RPMI7951 (cell line): Measurements from ENCODE around the gene TIMP4. TPM values are rescaled to one million over a fixed set of nuclear protein-coding genes. Genes with fewer than 3 reads are reported as not detected.

Experiments
- DNase-seq: peaks from one replicate; pipeline ENCODE4 v3.0.0-alpha.2; 2012; ENCODE audit warnings: low read depth
- total RNA-seq: library from RNA; depleted of rRNA; stranded (reverse); fragments of >200 nt; shearing (Covaris generic); gene quantifications from 2 replicates; pipeline ENCODE4 v1.2.3, GENCODE V29; 2014

TIMP4 gene
- total RNA-seq, 1 experiment from 2014 or later = not detected

GRCh38 chr3:12185172-12185710 is 26.5 kb upstream of the TIMP4 start:
- no peak for DNase-seq

GRCh38 chr3:12184541-12184940 is 25.8 kb upstream of the TIMP4 start:
- no peak for DNase-seq

- no peak for DNase-seq
Measured at GRCh38 chr3:12182687-12183441, 24.2 kb upstream of the TIMP4 start.

DNA sequence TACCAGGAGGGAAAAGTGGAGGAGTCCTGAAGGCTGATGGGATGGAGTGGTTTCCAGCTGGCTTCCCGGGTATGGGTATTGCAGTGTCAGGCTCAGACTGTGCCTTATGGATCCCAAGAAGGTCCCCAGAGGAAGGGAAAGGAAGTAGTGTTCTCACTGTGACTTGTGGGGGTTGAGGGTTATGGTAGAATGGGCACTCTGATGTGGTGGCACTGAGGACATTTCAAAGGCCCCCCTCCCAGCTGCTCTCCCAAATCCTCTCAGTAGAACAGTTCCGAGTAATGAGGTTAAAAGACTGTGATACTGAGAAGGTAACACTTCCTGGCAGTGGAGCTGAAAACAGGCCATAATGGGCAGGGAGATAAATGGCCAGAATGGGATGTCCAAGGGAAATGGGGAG is 23.1 kb upstream of the TIMP4 start:
- no peak for DNase-seq

DNA sequence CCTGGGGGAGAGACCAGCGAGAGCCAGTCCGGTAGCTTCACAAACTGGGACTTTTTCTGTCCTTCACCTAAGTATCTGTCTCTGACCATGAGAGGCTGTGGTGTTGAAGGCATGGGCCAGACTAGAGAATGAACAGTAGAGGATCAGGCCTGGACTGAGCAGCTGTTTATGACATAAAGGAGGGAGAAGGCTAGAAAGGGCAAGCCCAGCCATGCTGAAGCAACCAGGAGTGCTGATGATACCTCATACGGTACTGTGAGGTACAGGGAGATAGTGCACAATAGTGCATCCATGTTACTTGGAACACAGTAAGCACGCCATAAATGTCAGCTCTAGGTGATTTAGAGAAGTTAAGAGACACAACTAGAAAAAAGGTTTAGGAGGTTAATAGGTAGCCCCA is 22.6 kb upstream of the TIMP4 start:
- DNase-seq = no peak

DNA sequence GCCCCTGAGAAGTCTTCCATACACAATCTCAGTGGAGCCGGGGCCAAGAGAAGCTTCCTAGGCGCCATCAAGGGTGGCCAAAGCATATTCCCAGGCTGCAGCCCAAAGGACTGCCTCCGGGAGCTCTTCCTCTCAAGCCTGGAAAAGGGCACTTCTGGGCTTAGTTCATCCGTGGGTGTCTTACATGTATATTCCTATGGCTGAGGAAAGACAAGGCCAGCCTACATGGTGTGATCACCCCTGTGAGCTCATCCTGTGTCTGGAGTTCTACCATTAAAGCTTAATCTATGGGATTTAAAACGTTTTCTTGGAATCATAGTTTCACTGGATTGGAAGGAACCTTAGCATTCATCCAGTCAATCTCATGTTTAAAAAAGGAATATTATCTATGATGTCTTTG is 21.9 kb upstream of the TIMP4 start:
- no peak for DNase-seq

DNA sequence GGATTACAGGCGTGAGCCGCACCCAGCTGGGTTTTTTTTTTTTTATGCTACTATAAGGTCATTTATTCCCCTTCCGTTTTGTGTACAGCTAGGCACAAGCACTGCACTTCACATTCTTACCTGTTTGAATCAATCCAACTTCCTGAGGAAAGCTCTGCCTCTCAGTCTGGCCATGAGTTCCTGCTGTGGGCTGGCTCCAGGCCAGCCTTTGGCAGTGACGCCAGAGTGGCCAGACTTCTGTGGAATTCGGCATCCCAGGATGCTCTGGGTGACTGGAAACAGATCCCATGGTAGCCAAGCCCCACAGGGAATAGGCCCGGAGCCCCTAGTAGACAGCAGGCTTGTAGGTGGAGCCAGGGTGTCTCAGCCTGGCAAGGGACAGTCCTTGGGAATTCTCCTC is 21.5 kb upstream of the TIMP4 start:
- peak; percentile 68 for DNase-seq

GRCh38 chr3:12179441-12179840 is 20.7 kb upstream of the TIMP4 start:
- no peak for DNase-seq

GRCh38 chr3:12178091-12178820 is 19.5 kb upstream of the TIMP4 start:
- peak; percentile 47 for DNase-seq

DNA sequence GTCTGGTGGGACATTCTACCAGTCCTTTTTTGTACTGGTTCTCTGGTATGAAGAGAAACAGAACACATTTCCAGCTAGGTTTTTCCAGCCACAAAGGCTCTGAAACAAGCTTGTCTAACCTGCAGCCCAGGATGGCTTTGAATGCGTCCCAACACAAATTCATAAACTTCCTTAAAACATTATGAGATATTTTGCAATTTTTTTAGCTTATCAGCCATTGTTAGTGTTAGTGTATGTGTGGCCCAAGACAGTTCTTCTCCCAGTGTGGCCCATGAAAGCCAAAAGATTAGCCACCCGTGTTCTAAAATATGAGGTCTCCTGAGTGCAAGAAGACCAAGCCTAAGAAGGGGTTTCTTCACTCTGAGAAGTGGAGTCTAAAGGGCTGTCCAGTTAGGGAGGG is 18.4 kb upstream of the TIMP4 start:
- no peak for DNase-seq

GRCh38 chr3:12175844-12176453 is 17.2 kb upstream of the TIMP4 start:
- DNase-seq = peak; percentile 49

- DNase-seq = peak; percentile 50
Measured at GRCh38 chr3:12175137-12175593, 16.5 kb upstream of the TIMP4 start.

- peak; percentile 52 for DNase-seq
Measured at GRCh38 chr3:12170207-12170606, 11.5 kb upstream of the TIMP4 start.

GRCh38 chr3:12165909-12166308 is 7.2 kb upstream of the TIMP4 start:
- DNase-seq = no peak

DNA sequence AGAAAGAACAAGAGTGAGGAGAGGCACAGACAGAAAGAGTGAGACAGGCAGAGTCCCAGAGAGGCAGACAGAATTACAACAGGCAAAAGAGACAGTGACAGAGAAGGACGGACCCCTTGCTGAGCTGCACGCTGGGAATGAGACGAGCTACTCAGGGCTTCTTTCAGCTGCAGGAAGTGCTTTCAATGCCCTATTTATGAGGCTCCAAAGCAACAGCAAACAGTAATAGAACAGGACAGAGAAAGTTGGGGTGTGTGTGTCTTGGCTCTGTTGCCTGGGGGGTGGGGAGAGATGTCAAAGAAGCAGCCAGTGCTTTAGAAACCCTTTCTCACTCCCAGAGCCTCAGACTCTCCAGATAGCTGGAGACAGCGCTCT is 502 bp upstream of the TIMP4 start:
- no peak for DNase-seq

DNA sequence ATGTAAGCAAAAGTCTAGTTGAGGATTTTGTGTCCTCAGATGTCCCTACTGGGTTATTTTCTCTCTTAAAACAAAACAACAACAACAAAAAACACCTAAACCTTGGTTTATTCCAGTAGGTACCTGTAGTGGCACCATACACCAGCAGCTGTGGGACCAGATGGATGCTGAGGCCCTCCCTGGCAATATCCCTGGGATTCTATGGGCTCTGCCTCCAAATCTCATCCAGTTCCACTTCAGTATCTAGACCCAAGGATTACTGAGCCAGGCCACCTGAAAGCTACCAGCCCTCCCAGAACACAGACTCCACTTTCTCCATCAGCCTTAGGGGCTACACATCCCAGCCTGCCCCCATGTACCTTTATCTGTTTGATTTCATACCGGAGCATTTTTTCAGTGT is 1.7 kb downstream of the TIMP4 start:
- no peak for DNase-seq

DNA sequence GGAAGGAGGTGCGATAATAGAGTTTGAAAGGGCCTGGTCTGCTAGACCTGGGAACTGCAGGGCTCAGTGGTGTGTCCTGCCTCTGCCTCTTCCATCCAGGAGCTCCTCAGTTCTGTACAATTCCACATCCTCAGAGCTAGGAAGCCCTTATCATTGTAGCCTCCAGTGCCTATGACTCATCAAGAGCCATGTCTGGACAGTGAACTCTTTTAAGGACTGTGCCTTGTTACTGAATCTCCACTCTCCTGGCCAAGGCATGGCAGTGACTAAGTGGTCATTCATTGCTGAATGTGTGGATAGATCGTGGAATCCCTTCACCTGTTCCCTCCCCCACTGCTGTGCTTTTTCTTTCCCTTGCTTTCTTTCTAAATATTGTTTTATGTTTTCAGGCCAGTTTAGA is 2.9 kb downstream of the TIMP4 start:
- peak; percentile 88 for DNase-seq

DNA sequence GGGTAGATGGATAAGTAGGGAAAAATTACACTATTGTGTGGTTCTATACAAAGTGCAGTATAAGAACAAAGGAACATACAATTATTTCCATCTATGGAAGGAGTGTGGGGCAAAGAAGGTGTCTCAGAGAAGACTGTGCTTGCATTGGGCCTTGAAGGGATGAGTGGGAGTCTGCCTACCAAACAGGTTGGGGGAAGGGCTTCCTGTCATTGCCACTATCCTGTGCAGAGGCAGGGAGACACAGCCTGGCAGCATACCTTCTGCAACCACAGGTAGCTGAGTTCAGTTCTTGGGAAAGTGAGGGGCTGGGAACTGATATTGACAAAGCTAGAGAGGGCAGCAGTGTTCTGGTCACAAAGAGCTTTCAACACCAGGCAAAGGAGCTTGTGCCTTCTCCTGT is 3.4 kb downstream of the TIMP4 start:
- no peak for DNase-seq

GRCh38 chr3:12154151-12154550 is 4.6 kb downstream of the TIMP4 start:
- peak; percentile 33 for DNase-seq

DNA sequence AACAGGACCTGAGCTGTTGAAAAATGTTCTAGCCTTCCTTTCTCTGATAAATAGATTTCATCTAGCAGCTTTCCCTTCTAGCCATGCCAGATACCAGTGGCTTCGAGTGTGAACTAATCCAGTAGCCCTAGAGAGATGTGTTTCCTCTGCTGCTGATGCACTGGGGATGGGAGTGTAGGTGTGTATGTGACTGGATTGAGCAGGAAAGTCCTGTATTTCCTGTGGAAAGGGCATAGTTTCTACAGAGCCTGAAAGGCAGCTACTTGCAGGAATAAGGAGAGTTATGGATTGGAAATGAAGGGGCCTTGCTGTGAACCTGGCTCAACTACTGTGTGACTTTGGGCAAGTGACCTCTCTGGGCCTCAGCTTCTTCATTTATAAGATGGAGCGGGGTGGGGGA is 8.6 kb downstream of the TIMP4 start:
- no peak for DNase-seq

- no peak for DNase-seq
Measured at GRCh38 chr3:12149029-12149428, 9.7 kb downstream of the TIMP4 start.

DNA sequence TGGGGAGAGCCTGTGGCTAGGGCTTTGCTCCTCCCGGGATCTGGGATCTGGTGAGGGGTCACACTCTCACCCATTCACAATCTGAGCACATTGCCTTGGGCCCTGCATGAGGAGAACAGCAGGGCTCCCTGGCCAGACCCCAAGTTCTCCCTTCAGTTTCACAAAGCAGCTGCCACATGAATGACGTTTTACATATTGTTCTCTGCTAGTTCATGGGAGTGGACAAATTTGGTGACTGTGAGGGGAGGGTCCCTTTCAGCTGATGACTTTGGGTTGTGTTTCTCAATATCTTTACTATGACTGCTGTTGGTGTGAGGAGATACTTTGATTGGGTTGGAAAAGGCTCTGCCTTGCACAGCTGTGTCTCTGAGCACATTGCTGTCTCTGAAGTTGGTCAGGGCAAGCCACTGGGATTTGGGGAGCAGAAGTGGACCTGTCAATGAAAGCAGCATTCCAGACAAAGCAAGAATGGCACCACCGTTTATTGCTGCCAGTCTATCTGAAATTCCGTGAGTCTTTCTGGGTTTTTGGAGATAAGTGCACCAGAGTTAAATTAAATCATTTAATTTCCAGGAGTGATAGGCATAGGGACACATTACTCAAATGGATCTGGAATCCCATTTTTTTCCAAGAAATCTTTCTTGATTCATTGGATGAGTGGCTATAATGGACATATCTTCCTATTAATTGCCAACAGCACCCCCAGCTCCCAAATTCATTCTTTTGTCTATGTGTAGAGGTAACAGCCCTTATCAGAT is 10.3 kb downstream of the TIMP4 start:
- DNase-seq = no peak
